ENCODE results near the gene DDX18.

DNA sequence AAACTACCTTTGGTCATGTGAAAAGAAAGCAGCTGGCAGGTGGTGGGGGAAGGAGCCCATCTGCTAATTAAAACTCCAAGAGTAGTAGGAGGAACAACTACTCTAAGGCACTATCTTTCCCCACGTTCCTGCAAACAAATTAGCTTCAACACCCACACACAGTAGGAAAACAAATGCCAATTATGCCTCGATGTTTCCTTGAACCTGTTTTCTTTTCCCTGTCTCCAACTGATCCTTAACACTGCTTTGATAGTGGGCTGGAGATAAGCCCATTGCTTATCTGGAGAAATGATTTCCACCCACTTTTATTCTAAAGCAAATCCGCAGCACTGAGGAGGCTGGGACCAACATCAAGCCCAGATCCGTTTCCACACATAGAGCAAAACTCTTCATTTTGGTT lies 36.0 kb downstream of the DDX18 start:
- no peak for TF ChIP-seq ZNF217 (IDR thresholded peaks at IDR 0.05)
- TF ChIP-seq ZNF274 (IDR thresholded peaks at IDR 0.05; ENCODE audit: insufficient read depth, insufficient read length): no peak
- TF ChIP-seq, protein P1, sequence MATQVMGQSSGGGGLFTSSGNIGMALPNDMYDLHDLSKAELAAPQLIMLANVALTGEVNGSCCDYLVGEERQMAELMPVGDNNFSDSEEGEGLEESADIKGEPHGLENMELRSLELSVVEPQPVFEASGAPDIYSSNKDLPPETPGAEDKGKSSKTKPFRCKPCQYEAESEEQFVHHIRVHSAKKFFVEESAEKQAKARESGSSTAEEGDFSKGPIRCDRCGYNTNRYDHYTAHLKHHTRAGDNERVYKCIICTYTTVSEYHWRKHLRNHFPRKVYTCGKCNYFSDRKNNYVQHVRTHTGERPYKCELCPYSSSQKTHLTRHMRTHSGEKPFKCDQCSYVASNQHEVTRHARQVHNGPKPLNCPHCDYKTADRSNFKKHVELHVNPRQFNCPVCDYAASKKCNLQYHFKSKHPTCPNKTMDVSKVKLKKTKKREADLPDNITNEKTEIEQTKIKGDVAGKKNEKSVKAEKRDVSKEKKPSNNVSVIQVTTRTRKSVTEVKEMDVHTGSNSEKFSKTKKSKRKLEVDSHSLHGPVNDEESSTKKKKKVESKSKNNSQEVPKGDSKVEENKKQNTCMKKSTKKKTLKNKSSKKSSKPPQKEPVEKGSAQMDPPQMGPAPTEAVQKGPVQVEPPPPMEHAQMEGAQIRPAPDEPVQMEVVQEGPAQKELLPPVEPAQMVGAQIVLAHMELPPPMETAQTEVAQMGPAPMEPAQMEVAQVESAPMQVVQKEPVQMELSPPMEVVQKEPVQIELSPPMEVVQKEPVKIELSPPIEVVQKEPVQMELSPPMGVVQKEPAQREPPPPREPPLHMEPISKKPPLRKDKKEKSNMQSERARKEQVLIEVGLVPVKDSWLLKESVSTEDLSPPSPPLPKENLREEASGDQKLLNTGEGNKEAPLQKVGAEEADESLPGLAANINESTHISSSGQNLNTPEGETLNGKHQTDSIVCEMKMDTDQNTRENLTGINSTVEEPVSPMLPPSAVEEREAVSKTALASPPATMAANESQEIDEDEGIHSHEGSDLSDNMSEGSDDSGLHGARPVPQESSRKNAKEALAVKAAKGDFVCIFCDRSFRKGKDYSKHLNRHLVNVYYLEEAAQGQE (IDR thresholded peaks at IDR 0.05; ENCODE audit: low read depth, low read length): no peak
- no peak for TF ChIP-seq EP300 (IDR thresholded peaks at IDR 0.05; ENCODE audit: borderline replicate concordance in 1 of 2, control insufficient read depth in 1 of 2, low read depth in 2 of 2, low read length in 2 of 2)
- no peak for TF ChIP-seq MYC (IDR thresholded peaks at IDR 0.05; ENCODE audit: insufficient read depth, insufficient read length, insufficient replicate concordance, low read length, severe bottlenecking)
- TF ChIP-seq CREB1 (IDR thresholded peaks at IDR 0.05; ENCODE audit: low read depth): no peak
- TF ChIP-seq, protein P2, sequence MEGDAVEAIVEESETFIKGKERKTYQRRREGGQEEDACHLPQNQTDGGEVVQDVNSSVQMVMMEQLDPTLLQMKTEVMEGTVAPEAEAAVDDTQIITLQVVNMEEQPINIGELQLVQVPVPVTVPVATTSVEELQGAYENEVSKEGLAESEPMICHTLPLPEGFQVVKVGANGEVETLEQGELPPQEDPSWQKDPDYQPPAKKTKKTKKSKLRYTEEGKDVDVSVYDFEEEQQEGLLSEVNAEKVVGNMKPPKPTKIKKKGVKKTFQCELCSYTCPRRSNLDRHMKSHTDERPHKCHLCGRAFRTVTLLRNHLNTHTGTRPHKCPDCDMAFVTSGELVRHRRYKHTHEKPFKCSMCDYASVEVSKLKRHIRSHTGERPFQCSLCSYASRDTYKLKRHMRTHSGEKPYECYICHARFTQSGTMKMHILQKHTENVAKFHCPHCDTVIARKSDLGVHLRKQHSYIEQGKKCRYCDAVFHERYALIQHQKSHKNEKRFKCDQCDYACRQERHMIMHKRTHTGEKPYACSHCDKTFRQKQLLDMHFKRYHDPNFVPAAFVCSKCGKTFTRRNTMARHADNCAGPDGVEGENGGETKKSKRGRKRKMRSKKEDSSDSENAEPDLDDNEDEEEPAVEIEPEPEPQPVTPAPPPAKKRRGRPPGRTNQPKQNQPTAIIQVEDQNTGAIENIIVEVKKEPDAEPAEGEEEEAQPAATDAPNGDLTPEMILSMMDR (IDR thresholded peaks at IDR 0.05 in 2 of 3, conservative IDR thresholded peaks at IDR 0.05 in 1 of 3; ENCODE audit: control insufficient read depth in 2 of 3, extremely low read depth in 1 of 3, insufficient read depth in 1 of 3, low read depth in 3 of 3, low read length in 3 of 3): no peak
- TF ChIP-seq GATAD2B (conservative IDR thresholded peaks at IDR 0.05; ENCODE audit: low read depth): no peak
- TF ChIP-seq POLR2A (IDR thresholded peaks at IDR 0.05; ENCODE audit: low read depth, low read length): no peak
- TF ChIP-seq DPF2 (IDR thresholded peaks at IDR 0.05): no peak
- TF ChIP-seq RFX5 (IDR thresholded peaks at IDR 0.05; ENCODE audit: low read depth, low read length): no peak
- TF ChIP-seq EZH2 (IDR thresholded peaks at IDR 0.05; ENCODE audit: borderline replicate concordance, control insufficient read depth, low read depth, low read length): no peak
- no peak for TF ChIP-seq JUNB (IDR thresholded peaks at IDR 0.05)
- TF ChIP-seq, protein P3, sequence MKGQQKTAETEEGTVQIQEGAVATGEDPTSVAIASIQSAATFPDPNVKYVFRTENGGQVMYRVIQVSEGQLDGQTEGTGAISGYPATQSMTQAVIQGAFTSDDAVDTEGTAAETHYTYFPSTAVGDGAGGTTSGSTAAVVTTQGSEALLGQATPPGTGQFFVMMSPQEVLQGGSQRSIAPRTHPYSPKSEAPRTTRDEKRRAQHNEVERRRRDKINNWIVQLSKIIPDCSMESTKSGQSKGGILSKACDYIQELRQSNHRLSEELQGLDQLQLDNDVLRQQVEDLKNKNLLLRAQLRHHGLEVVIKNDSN (IDR thresholded peaks at IDR 0.05; ENCODE audit: borderline replicate concordance, extremely low read length, insufficient read depth, low read depth, low read length): no peak
